GM18867 (cell line): ENCODE data around the gene SLC25A40.

ENCODE experiments used
- ATAC-seq: cut with Tn5 transposase; IDR thresholded peaks from one replicate; pipeline ENCODE4 v1.9.1; 2021; ENCODE audit warnings: mild to moderate bottlenecking, moderate library complexity; ENCODE audit not compliant: unreplicated experiment

SLC25A40 gene

DNA sequence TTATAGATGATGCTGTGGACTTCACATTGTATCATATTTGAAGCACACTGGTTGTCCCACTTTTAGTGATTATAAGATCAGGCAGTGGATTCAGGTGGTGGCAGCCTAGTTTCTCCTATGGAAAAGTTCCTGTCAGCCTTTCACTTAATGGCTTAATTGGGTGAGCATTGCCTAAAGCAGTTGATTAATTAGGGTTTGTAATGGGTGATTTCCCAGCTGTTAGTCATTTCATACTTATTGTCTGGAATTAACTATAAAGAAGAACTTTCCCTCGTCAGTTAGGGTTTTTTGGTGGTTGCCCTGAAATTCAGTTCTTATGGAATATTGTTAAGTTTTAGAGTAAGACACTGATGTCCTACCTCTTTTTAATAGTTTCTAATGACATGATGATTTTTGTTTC is 78.8 kb downstream of the SLC25A40 start:
- ATAC-seq: peak; percentile 16

DNA sequence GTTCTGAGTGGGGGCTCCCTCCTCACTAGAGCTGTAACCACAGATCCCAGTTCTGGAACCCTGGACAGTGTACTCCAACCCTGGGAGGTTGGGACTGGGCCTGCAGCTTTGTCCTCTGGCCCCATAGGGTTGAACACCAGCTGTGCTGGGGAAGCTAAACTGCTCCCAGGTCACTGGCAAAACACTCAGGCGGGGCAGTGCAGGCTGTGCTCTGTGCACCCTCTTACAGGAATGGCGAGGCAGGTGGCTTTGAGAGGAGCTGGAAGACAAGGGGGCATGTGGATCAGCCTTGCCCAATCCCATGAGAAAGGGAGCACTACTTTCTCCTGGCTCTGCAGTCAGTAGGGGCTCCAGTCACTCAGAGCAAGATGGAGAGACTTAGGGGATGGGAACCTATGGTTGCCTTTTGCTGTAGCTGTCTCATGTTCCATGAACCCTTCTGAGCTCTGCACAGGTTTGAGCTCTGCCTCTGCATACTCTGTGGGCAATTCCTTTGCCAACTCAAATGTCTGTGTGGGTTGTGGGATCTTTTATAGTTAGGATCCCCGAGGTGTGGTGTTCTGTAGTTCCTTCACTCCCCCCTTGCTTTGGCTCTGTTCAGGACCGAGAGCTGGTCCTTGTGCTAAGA is 90.7 kb downstream of the SLC25A40 start:
- no peak for ATAC-seq

DNA sequence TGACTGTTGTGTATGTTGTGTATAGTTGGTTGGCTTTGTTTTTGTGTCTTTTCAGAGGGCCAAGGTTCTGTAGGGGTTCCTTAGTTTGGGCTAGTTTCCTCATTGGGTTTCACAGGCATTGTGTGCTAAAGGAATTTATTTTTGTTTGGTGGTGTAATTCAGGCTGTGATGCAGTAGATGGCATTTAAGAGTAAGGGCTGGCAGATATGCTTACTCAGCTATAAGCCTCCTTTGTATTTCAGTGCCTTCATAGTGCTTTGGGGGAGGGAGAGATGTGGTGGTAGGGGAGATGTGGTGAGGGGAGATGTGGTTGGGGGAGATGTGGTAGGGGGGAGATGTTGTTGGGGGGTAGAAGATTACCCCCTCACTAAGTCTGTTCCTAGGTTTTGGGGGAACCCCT is 91.7 kb downstream of the SLC25A40 start:
- no peak for ATAC-seq
